NCI-H524 treated with DMSO at 0.1 percent for 48 hours (cell line): ENCODE data around the gene CXXC5.

Experiments used
- DNase-seq: peaks from one replicate; lab custom pipeline; 2025; lab: John Stamatoyannopoulos, UW

The CXXC5 gene

GRCh38 chr5:139638736-139639618 lies 9.2 kb upstream of the CXXC5 start:
- peak; percentile 77 for DNase-seq

- no peak for DNase-seq
These were observed 8.3 kb upstream of the CXXC5 start for GRCh38 chr5:139639619-139640380.

- DNase-seq, result no peak
These were observed 7.6 kb upstream of the CXXC5 start for GRCh38 chr5:139640421-139641115.

- no peak for DNase-seq
These were observed 6.8 kb upstream of the CXXC5 start for GRCh38 chr5:139641116-139642080.

GRCh38 chr5:139642213-139642612 lies 5.9 kb upstream of the CXXC5 start:
- DNase-seq, result no peak

GRCh38 chr5:139642891-139643871 lies 5.0 kb upstream of the CXXC5 start:
- no peak for DNase-seq

GRCh38 chr5:139644001-139644456 lies 4.1 kb upstream of the CXXC5 start:
- DNase-seq, result no peak

GRCh38 chr5:139644646-139645429 lies 3.3 kb upstream of the CXXC5 start:
- DNase-seq, result no peak

- DNase-seq, result no peak
These were observed 2.7 kb upstream of the CXXC5 start for GRCh38 chr5:139645430-139645871.

GRCh38 chr5:139646111-139646510 lies 2.0 kb upstream of the CXXC5 start:
- no peak for DNase-seq

GRCh38 chr5:139646912-139647505 lies 1.1 kb upstream of the CXXC5 start:
- peak; percentile 19 for DNase-seq

- DNase-seq, result no peak
These were observed 494 bp upstream of the CXXC5 start for GRCh38 chr5:139647506-139648204.

- no peak for DNase-seq
These were observed 1.2 kb downstream of the CXXC5 start for GRCh38 chr5:139649082-139649991.

- no peak for DNase-seq
These were observed 2.0 kb downstream of the CXXC5 start for GRCh38 chr5:139650031-139650688.

- DNase-seq, result no peak
These were observed 2.5 kb downstream of the CXXC5 start for GRCh38 chr5:139650689-139651042.

GRCh38 chr5:139651043-139651834 lies 3.1 kb downstream of the CXXC5 start:
- no peak for DNase-seq
